GM18951 (cell line): ENCODE measurements around the gene GBA2.

ENCODE experiments used
- POLR2A ChIP-seq: IDR thresholded peaks from 4 replicates; pipeline ENCODE4 v1.6.1; 2011; ENCODE audit warnings: mild to moderate bottlenecking; ENCODE audit not compliant: insufficient read length, insufficient read depth; ENCODE audit errors: extremely low read depth
- in situ Hi-C: fragments of 300-500 bp; cut with MboI; formaldehyde crosslinking; loops from one replicate; pipeline ENCODE4 v1.12.0; 2022; ENCODE audit warnings: low sequenced_read_pairs, mixed read lengths, inconsistent platforms; ENCODE audit not compliant: unreplicated experiment

GBA2 gene

GRCh38 chr9:35714579-35715252, 34.3 kb downstream of the GBA2 start:
- TF ChIP-seq POLR2A = no peak
- in situ Hi-C loops = no loop called here

GRCh38 chr9:35714123-35714522, 34.9 kb downstream of the GBA2 start:
- in situ Hi-C loops = no loop called here
- no peak for TF ChIP-seq POLR2A

- in situ Hi-C loops = no loop called here
Measured at GRCh38 chr9:35713578-35713977, 35.5 kb downstream of the GBA2 start.

GRCh38 chr9:35712762-35713400, 36.1 kb downstream of the GBA2 start:
- no peak for TF ChIP-seq POLR2A
- in situ Hi-C loops = no loop called here

More at GRCh38 chr9:35713578-35713977, 35.5 kb downstream of the GBA2 start:
- TF ChIP-seq POLR2A = no peak

GRCh38 chr9:35711501-35712428, 37.3 kb downstream of the GBA2 start:
- in situ Hi-C loops = no loop called here
- no peak for TF ChIP-seq POLR2A

- no peak for TF ChIP-seq POLR2A
- in situ Hi-C loops = no loop called here
Measured at GRCh38 chr9:35710818-35711500, 38.1 kb downstream of the GBA2 start.

GRCh38 chr9:35708146-35708545, 40.9 kb downstream of the GBA2 start:
- in situ Hi-C loops = no loop called here
- no peak for TF ChIP-seq POLR2A

- in situ Hi-C loops = no loop called here
- TF ChIP-seq POLR2A = no peak
Measured at GRCh38 chr9:35706951-35707350, 42.1 kb downstream of the GBA2 start.

GRCh38 chr9:35705836-35706430, 43.1 kb downstream of the GBA2 start:
- in situ Hi-C loops = no loop called here
- no peak for TF ChIP-seq POLR2A

- no peak for TF ChIP-seq POLR2A
- in situ Hi-C loops = no loop called here
Measured at GRCh38 chr9:35705372-35705771, 43.7 kb downstream of the GBA2 start.

GRCh38 chr9:35703906-35704672, 44.9 kb downstream of the GBA2 start:
- no peak for TF ChIP-seq POLR2A
- in situ Hi-C loops = no loop called here

- TF ChIP-seq POLR2A = no peak
- in situ Hi-C loops = no loop called here
Measured at GRCh38 chr9:35702696-35703095, 46.3 kb downstream of the GBA2 start.
